ENCODE data around the gene OSGEP.

OSGEP gene

DNA sequence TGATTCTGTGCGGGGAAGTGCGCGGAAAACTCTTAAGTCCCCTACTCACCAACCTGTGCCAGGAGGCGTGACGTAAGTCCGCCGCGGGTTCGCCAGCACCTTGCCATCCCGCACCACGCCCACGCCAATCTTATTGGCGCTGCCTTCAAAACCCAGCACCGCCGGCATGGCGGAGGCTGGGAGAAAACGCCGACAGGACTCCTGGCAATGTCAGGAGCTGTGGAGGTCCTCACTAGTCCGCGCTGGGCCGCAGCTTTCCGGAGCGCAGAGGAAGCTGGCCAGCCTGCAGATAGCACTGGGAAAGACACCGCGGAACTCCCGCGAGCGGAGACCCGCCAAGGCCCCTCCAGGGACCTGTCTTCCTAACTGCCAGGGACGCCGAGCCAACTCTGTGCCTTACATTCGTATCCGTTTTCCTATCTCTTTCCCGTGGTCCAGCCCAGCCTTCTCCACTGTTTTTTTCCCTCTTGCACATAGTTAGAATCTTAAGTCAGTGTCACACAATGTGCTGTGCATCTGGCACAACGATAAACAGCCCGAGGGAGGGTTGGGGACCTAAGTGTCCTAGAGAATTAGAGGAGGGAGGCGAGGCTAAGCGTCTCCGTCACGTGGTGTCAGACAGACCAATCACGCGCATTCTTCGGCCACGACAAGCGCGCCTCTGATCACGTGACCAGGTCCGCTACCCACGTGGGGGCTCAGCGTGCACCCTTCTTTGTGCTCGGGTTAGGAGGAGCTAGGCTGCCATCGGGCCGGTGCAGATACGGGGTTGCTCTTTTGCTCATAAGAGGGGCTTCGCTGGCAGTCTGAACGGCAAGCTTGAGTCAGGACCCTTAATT is at the start of gene OSGEP, which contains the start of gene APEX1:
Gene OSGEP, minus strand, starts transcription at position 297 of the 839 bp plus-strand sequence. Its CDS starts 129 bp downstream, at position 168.
Gene APEX1, plus strand, starts transcription at position 711 of the 839 bp plus-strand sequence. CDS start 420 bp downstream, outside the sequence.
- TF ChIP-seq, protein P1, sequence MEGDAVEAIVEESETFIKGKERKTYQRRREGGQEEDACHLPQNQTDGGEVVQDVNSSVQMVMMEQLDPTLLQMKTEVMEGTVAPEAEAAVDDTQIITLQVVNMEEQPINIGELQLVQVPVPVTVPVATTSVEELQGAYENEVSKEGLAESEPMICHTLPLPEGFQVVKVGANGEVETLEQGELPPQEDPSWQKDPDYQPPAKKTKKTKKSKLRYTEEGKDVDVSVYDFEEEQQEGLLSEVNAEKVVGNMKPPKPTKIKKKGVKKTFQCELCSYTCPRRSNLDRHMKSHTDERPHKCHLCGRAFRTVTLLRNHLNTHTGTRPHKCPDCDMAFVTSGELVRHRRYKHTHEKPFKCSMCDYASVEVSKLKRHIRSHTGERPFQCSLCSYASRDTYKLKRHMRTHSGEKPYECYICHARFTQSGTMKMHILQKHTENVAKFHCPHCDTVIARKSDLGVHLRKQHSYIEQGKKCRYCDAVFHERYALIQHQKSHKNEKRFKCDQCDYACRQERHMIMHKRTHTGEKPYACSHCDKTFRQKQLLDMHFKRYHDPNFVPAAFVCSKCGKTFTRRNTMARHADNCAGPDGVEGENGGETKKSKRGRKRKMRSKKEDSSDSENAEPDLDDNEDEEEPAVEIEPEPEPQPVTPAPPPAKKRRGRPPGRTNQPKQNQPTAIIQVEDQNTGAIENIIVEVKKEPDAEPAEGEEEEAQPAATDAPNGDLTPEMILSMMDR (IDR thresholded peaks at IDR 0.05; ENCODE audit: low read depth, low read length, missing control alignments), result no peak
- DNase-seq (ENCODE audit: extremely low read depth, low read depth), result peak; percentile 99
- peak within 1 kb of the TSS; percentile 92 for H3K4me3 ChIP-seq (replicated peaks; ENCODE audit: low read depth, low read length)

DNA sequence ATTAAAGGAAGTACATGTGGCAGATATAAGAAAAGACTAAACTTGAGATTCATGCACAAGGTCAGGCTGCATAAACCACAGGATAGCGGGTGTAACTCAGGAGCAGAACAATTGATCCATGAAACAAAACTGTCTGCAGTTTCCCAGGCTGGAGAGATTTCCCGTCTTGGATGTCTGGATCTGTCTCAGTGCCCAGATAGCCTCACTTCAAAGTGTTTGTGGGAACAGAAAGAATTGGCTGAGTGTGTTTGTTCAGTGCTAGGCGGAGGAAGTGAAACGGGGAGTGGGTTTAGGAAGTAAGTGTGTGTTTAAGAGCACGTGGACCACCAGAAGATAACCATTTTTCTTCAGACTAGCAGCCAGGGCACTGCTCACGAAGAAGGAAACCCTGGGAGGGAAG is 49.3 kb upstream of the OSGEP start:
- TF ChIP-seq, protein P1 (IDR thresholded peaks at IDR 0.05; ENCODE audit: low read depth, low read length, missing control alignments), result no peak
- no peak for DNase-seq (ENCODE audit: extremely low read depth, low read depth)

DNA sequence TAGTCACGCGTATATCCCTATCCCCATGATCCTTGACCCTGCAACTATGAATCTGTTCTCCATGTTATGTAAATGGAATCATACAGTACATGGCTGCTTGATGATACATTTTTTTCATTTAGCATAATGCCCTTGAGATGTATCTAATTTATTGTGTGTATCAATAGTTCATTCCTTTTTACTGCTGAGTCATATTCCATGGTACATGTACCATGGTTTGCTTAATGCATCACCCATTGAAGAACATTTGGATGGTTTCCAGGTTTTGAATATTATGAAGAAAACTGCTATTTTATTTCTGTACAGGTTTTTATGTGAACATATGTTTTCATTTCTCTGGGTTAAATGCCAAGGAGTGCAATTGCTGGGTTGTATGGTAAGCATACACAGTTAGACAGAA is 46.7 kb upstream of the OSGEP start:
- TF ChIP-seq, protein P1 (IDR thresholded peaks at IDR 0.05; ENCODE audit: low read depth, low read length, missing control alignments), result no peak
- no peak for DNase-seq (ENCODE audit: extremely low read depth, low read depth)
- H3K4me3 ChIP-seq (replicated peaks; ENCODE audit: low read depth, low read length), result no peak overlapping the region

More for the DNA sequence above, 49.3 kb upstream of the OSGEP start:
- H3K4me3 ChIP-seq (replicated peaks; ENCODE audit: low read depth, low read length), result no peak overlapping the region

DNA sequence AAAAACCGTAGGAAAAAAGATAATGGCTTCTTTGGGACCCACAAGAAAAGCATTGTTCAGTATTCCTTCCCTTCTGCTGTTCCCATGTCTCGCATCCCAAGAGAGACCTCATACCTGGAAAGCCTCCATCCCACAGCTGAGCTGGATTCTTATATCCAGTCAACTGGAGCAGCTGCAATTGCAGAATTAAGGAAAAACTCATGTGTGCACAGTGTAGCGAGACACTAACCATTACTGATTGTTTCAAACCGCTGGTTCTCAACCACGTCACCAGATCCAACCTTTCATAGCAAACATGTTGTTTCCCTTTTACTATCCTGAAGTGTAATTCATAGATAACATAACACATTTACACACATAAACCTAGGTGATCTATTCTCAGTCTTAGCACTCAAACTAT is 45.3 kb upstream of the OSGEP start:
- DNase-seq (ENCODE audit: extremely low read depth, low read depth), result no peak
- TF ChIP-seq, protein P1 (IDR thresholded peaks at IDR 0.05; ENCODE audit: low read depth, low read length, missing control alignments), result no peak
- H3K4me3 ChIP-seq (replicated peaks; ENCODE audit: low read depth, low read length), result no peak overlapping the region

DNA sequence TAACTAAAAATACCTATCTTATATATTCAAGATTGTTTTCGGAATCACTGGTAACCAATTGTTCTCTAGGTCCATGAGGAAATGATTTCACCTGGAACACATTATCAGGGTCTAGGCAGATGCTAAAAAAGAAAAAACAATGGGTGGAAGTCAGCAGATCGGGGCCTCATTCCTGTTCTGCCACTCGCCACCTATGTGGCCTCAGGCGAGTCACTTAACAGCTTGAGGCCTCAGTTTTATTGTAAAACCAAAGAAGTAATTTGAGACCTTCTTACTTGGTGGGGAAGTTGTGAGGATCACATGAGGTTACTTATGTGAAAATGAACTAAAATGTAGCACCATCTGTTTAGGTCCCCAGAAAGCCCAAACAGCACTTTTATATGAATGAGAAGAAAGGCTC is 44.5 kb upstream of the OSGEP start:
- TF ChIP-seq, protein P1 (IDR thresholded peaks at IDR 0.05; ENCODE audit: low read depth, low read length, missing control alignments), result no peak
- H3K4me3 ChIP-seq (replicated peaks; ENCODE audit: low read depth, low read length), result no peak overlapping the region
- DNase-seq (ENCODE audit: extremely low read depth, low read depth), result no peak

DNA sequence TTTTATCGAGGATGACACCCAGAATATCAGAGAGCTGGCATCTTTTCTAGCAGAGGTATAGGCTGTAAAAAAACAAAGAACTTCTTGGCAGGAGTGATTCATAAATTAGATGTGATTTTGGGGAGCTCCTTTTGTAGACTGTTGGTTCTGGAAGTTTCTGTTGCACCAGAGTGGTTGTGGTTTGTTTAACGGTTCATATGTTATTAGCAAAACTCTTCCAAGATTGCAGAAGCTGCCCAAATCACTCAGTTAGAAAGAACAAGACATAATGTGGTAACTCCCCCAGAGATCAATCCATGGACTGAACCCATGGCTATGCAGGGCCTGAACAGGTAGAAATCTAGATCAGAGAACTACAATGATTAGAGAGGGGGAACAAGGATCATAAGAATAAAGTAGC is 44.0 kb upstream of the OSGEP start:
- no peak for DNase-seq (ENCODE audit: extremely low read depth, low read depth)
- no peak overlapping the region for H3K4me3 ChIP-seq (replicated peaks; ENCODE audit: low read depth, low read length)
- TF ChIP-seq, protein P1 (IDR thresholded peaks at IDR 0.05; ENCODE audit: low read depth, low read length, missing control alignments), result no peak

All from HFF-Myc (cell line).